Stomach (tissue), 4 donors: ENCODE results near the gene CA12.

Source experiments
- EP300 ChIP-seq: sonication (generic); formaldehyde crosslinking; IDR thresholded peaks from one replicate; pipeline ENCODE4 v1.6.1; 2017; ENCODE audit warnings: antibody characterized with exemption
- POLR2A ChIP-seq, 4 donors: fragments of 450-650 bp; IDR thresholded peaks; one replicate each; pipeline ENCODE4 v1.6.1; 2016; ENCODE audit warnings: antibody characterized with exemption in 4 of 4, control low read depth in 2 of 4, mild to moderate bottlenecking in 1 of 4, moderate library complexity in 1 of 4
- POLR2AphosphoS5 ChIP-seq, 3 donors: sonication (generic); formaldehyde crosslinking; IDR thresholded peaks; one replicate each; pipeline ENCODE4 v1.6.1; 2016; ENCODE audit warnings: antibody characterized with exemption in 3 of 3
- TF ChIP-seq, protein P1 (sequence below), 7 experiments: fragments of 450-650 bp in 4 of 7; fragments of 200-600 bp in 3 of 7; sonication (generic) in 3 of 7; IDR thresholded peaks; one replicate each; pipeline ENCODE4 v1.5.1; 2016 to 2019; ENCODE audit warnings: antibody characterized with exemption in 7 of 7, control low read depth in 2 of 7, mild to moderate bottlenecking in 1 of 7

DNA sequence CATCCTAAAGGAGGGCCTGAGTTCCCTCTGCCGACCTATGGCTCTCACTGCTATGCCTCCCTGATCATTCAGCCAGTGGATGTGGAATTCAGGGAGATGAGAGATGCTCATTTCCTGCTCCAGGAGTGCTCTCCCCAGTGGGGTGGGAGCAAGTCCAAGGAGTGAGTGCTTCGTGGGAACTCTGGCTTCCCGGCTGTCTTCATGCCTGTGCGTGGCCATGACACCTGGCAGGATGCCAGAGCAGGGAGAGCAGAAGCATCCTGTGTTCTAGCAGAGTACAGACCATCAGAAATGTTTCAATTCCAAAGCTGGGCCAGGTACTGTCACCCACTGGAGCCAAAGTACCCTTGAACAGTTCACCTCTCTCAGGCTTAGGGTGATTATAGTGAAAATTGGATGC, 59.1 kb downstream of the CA12 start:
- TF ChIP-seq, protein P1, sequence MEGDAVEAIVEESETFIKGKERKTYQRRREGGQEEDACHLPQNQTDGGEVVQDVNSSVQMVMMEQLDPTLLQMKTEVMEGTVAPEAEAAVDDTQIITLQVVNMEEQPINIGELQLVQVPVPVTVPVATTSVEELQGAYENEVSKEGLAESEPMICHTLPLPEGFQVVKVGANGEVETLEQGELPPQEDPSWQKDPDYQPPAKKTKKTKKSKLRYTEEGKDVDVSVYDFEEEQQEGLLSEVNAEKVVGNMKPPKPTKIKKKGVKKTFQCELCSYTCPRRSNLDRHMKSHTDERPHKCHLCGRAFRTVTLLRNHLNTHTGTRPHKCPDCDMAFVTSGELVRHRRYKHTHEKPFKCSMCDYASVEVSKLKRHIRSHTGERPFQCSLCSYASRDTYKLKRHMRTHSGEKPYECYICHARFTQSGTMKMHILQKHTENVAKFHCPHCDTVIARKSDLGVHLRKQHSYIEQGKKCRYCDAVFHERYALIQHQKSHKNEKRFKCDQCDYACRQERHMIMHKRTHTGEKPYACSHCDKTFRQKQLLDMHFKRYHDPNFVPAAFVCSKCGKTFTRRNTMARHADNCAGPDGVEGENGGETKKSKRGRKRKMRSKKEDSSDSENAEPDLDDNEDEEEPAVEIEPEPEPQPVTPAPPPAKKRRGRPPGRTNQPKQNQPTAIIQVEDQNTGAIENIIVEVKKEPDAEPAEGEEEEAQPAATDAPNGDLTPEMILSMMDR (IDR thresholded peaks at IDR 0.05): no peak
- no peak for TF ChIP-seq POLR2A (IDR thresholded peaks at IDR 0.05)
- TF ChIP-seq EP300: no peak
- no peak for TF ChIP-seq POLR2AphosphoS5 (IDR thresholded peaks at IDR 0.05)
